ENCODE data around the gene NTF4.

NTF4 gene

DNA sequence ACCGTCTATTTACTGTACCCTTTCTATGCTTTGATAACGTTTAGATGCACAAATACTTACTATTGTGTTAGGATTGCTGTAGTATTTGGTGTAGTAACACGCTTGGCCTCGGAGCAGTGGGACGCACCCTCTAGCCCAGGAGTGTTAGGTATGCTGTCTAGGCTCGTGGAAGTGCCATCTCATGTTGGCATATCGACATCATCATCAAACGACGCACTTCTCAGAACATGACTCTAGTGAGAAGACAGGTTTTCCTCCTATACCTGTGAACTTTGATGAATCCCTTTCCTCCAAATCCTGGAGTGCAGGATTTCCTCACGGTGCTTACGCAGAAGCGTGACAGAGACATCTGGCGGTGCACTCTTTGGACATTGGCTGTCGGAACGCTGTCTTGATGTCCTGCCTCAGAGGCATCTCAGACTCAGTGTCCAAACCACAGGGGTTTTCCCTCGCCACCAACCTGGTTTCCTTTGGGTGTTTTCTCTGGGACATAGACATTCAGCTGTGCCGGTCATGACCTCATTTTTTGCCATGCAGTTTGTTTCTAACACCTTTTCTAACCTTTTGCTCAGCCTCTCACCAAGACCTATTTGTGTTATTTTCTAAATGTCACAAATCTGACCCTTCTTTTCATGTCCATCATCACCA lies 26.9 kb upstream of the NTF4 start:
- DNase-seq (ENCODE audit: low spot score), result no peak

DNA sequence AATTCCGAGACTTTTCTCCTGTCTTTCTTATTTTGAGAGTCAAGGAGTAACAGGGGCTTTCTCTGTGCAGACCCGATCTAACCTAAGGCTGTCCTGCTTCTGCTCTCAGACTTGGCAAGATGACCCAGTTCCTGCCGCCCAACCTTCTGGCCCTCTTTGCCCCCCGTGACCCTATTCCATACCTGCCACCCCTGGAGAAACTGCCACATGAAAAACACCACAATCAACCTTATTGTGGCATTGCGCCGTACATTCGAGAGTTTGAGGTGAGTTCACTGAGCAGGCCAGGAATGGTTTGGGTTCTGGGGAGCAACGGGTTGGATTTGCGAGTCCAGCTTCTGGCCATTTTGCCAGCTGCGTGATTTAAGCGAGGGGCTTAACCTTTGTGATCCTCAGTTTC lies 21.7 kb upstream of the NTF4 start:
- DNase-seq (ENCODE audit: low spot score), result no peak

DNA sequence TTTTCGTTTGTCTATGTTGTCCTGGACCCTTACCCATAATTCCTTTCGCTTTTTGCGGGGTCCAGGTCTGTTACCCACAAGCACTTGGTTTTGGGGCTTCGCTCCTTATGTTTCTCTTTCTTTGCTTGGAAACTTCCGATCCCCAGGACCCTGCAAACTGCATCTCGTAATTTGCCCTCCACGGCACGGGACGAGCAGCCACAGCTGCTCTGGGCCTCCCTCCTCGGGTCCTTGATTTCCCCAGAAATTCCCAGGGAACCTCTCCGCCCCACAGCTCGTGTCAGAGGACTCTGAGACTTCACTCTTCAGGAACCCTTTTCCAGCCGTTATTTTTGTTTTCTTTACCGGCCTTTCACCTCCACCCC lies 21.2 kb upstream of the NTF4 start:
- DNase-seq (ENCODE audit: low spot score), result no peak

DNA sequence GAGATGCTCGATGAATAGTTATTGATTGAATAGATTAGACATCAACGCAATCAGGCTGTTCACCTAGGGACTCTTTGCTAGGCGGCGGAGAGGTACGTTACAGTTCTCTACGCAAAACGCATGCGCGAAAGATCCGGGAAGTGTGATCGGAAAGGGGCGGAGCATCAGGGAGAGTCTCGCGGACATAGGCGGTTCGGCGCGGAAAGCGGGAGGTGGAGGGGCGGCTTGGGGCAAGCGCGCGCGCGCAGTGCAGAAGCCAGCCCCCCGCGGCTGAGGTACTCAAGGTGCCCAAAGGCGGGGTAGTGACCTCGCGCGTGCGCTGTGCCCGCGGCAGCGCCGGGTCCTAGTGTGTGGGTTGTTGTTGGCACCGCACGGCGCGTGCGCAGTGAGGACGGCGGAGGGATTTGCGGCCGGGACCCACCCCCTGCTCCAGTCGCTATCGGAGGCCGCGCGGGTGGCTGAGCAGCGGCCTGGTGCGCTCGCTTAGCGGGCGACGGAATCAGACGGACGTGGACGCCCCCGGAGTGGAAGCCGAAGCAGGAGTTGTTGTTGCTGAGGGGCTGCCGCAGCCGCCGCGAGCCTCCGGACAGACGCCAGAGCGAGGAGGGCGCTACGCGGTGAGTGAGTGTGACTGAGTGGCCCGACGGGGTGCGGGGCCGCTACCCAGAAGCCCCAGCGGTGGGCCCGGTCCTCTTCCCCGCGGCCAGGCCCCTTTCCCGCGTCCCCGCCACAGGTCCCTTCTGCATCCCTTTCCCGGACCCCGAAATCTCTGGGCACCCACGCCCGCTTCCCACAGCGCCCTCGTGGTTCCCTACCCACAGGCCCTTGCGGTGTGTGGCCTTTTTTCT lies 20.6 kb upstream of the NTF4 start, which contains the start of gene SNRNP70:
Gene SNRNP70, plus strand, starts transcription at position 432 of the 848 bp plus-strand sequence. CDS start 964 bp downstream, outside the sequence.
- peak; percentile 98 for DNase-seq (ENCODE audit: low spot score)

DNA sequence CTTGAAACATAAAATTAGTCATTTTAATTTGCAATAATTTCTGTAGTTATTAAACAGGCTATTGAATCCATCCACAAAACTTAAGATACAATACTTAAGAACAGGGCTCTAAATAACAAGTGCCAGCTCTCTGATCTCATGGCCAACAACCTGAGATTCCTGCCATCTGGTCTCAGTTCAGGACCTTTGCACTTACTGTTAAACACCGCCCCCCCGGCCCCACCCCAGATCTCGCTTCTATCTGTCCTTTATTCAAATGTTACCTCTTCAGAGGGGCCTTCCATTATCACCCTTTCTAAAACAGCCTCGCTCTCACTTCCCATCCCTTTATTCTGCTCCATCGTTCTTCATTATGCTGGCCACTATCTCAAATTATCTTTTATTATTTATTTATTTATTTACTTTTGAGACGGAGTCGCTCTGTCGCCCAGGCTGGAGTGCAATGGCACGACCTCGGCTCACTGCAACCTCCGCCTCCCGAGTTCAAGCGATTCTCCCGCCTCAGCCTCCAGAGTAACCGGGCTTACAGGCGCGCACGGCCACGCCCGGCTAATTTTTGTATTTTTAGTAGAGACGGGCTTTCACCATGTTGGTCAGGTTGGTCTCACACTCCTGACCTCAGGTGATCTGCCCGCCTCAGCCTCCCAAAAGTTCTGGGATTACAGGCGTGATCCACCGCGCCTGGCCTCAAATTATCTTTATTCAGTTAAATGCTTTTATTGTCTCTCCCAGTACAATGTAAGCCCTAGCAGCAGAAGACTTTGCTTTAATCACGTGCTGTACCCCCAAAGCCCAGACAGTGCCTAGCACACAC lies 19.8 kb upstream of the NTF4 start:
- no peak for DNase-seq (ENCODE audit: low spot score)

DNA sequence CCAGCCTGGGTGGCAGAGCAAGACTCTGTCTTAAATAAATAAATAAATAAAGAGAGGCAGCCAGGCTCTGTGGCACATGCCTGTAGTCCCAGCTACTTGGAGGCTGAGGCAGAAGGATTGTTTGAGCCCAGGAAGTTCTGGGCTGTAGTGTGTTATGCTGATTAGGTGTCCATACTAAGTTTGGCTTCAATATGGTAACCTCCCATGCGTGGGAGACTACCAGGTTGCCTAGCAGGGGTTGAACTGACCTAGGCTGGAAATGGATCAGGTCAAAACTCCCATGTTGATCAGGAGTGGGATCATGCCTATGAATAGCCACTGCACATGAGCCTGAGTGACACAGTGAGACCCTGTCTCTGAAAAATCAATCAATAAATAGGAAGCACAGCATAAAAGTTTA lies 16.7 kb upstream of the NTF4 start:
- no peak for DNase-seq (ENCODE audit: low spot score)

DNA sequence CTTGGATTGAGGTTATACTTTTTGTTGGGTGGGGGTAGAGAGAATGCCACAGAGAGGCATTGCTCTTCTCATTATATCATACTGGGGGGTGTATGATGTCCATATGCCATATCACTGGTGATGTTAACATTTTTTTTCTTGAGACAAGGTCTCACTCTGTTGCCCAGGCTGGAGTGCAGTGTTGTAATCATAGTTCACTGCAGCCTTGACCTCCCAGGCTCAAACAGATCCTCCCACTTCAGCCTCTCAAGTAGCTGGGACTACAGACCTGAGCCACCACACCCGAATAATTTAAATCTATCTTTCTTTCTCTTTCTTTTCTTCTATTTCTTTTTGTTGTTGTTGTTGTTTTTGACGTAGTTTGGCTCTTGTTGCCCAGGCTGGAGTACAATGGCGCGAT lies 15.8 kb upstream of the NTF4 start:
- no peak for DNase-seq (ENCODE audit: low spot score)

DNA sequence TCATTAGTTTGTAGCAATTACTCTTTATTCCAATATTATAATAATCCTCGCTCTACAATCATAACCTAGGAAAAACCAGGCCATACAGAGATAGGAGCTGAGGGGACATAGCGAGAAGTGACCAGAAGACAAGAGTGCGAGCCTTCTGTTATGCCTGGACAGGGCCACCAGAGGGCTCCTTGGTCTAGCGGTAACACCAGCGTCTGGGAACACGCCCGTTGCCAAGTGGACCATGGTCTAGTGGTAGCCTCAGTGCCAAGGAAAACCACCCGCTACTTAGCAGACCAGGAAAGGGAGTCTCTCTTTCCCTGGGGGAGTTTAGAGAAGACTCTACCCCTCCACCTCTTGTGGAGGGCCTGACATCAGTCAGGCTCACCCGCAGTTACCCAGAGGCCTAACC lies 10.3 kb upstream of the NTF4 start:
- peak; percentile 54 for DNase-seq (ENCODE audit: low spot score)

DNA sequence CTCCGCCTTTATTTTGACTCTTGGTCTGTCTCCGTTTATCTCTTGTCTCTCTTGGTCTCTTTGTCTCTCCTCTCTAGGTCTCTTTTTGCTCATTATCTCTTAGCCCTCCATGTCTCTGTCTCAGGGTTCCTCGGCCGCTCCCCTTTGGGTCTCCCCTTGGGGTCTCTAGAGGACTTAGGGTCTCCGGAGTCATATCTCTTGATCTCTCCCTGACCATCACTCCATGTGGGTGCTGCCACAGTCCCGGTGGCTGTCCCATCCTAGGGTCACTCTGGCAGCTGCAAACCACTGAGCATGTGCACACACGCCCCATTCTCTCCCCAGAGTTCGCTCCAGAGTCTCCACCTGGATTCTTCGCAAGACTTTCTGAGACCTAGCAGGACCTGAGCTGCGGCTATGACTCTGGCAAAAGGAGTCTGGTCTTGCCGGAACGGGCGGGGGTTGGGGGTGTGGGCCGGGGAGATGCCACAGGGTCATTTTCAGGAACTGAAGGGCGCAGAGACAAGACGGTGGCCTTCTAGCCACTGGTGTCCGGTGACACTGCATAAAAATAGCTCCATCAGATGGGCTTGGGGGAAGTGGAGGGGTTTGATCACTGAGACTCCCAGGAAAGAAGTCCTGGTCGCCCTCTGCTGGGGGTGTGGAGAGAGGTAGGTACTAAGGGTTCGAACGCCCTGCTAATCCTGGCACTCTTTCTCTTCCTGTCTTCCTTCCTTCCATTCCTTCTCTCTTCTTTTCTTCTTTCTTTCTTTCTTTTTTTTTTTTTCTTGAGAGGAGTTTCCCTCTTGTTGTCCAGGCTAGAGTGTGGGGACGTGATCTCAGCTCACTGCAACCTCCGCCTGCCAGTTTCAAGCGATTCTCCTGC lies 9.1 kb upstream of the NTF4 start:
- no peak for DNase-seq (ENCODE audit: low spot score)

DNA sequence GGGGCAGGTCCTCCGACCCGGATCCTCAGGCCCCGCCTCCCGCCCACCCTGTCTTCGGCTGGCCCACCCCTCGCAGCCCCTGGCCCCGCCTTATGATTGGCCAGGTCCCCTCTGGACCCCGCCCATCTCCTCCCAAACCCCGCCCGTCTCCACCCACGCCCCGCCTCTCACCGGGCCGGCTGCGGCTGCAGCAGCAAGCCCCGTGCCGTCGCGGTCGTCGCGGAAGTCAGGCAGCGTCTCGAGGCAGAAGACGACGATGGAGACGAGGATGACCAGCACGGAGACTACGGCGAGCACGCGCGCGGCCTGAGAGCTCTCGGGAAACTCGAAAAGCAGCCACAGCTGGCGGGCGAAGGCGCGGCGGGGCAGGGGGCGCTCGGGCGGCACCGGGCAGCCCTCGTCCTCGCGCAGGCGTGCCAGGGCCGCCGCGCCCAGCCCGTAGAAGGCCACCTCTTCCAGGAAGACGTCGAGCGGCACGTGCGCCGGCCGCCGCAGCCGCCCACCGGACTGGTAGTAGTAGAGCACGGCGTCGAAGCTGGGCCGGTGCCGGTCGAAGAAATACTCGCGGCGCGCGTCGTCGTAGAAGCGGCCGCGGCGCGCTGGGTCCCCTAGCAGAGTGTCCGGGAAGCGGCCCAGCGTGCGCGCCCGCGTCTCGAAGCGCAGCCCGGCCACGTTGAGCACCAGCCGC lies 7.4 kb upstream of the NTF4 start:
- no peak for DNase-seq (ENCODE audit: low spot score)

DNA sequence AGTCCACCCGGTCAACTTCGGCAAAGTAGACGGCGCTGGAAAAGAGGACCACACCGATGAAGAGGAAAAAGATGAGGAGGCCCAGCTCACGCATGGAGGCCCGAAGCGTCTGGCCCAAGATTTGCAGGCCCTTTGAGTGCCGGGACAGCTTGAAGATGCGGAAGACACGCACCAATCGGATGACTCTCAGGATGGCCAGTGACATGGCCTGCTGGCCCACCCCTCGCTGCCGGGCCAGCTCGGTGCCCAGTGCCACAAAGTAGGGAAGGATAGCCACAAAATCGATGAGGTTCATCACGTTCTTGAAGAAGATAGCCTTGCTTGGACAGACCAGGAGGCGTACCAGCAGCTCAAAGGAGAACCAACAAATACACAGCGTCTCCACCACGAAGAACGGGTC lies 5.8 kb upstream of the NTF4 start:
- DNase-seq (ENCODE audit: low spot score), result no peak

DNA sequence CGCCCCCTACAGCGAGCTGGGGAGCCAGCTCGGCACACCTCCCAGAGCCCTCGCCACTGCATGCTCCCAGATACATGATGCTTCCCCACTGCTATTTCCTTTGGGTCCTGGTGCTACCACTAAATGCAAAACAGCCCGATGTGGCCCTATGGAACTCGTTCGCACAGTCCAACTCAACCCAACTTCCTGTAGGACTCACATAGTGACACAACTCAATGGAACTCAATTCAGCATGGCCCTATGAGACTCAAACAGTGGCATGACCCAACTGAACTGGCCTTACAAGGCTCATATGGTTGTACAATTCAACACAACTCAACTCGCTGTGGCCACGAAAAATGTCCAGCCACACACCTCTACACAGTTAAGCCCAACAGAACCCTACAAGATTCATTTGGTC lies 4.4 kb upstream of the NTF4 start:
- DNase-seq (ENCODE audit: low spot score), result no peak

DNA sequence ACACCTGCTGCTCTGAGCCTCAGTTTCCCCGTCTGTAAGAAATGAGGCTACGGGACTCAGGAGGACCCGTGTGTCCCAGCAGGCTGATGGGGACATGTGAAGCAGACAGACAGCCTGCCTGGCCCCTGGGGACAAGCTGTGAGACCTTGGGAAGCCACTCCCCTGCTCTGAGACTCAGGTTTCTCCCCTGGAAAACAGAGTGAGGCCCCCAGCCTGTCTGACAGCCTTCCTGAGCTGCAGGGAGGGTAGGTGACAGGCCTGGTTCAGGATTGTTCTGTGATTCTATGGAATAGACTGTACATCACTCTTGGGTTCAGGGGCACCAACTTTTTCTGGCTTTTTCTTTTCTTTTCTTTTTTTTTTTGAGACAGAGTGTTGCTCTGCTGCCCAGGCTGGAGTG lies 2.9 kb upstream of the NTF4 start:
- no peak for DNase-seq (ENCODE audit: low spot score)

DNA sequence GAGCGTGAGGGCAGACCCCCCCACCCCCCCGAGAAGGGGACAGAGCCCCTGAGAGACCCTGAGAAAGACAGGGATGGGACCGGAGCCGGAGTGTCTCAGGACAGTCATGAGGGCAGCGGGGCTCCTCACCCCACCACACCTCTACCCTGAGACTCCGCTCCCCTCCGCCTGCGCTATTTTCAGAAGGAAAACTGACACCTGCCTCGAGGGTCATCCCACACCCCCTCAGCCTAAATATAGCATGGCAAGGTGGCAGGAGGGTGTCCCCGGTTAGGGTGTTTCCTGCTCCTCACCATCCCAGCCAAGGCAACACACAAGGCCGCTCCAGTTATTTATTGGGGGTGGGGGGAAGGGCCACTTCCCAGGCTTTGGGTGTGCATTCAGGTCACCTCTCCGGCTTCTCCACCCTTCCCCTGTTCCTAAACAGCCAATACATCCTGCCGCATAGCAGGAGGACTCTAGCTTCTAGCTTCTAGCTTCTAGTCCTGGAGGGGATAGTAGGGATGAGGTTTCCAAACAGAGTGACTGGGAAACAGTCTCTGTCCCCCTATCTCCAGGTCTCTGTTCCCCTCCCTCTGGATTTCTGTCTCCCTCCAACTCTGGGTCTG lies 1.4 kb upstream of the NTF4 start:
- no peak for DNase-seq (ENCODE audit: low spot score)

DNA sequence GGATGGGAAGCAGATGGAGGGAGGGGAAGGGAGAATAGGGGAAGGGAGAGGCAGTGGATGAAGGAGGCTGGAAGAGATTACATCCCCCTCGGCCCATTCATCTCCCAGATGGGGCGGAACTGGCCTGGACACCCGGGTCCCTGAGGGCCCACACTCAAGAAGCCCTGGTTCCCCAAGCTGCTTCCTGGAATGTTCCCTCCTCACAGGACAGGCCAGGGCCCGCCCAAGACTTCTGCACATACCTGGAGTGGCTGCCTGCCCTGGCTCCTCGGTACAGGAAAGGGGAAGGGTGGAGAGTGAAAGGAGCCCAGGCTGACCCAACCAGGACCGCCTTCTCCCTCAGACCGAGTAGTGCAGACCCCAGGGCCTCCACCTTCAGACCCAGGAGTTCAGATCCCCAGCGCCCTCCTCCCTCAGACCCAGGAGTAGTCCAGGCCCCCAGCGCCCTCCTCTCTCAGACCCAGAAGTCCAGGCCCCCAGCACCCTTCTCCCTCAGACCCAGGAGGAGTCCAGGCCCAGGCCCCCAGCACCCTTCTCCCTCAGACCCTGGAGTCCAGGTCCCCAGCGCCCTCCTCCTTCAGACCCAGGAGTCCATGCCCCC lies 489 bp downstream of the NTF4 start:
- no peak for DNase-seq (ENCODE audit: low spot score)

DNA sequence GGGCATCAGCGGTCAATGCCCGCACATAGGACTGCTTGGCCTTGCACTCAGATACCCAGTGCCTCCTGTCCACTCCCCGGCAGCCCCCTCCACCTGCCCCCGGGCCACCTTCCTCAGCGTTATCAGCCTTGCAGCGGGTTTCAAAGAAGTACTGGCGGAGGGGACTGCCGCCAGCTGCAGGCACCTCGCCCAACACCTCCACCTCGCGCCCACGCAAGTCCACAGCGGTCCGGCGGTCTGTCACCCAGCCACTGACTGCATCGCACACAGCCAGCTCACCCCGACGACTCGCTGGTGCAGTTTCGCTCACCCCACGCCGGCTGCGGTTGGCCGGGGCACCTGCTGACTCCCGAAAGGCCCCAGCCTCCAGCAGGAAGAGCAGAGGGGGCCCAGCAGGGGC lies 3.2 kb downstream of the NTF4 start:
- DNase-seq (ENCODE audit: low spot score), result no peak

DNA sequence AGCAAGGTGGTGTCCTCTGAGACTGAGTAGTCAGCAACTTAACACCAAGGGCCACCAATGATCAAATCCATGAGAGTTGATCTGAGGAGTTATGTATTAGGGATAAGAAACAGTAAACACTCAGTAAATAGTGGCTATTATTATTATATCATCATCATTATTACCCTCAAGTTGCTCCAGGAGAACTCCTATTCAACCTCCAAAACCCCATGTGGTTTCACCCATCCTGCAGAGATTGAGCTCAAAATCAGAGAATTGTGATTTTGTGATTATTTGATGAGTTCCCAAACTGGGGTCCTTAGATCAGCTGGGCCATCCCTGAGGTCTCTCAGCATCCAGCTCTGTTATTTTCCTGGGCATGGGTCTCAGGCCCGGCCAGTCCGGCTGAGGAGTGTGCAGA lies 3.6 kb downstream of the NTF4 start:
- DNase-seq (ENCODE audit: low spot score), result no peak

DNA sequence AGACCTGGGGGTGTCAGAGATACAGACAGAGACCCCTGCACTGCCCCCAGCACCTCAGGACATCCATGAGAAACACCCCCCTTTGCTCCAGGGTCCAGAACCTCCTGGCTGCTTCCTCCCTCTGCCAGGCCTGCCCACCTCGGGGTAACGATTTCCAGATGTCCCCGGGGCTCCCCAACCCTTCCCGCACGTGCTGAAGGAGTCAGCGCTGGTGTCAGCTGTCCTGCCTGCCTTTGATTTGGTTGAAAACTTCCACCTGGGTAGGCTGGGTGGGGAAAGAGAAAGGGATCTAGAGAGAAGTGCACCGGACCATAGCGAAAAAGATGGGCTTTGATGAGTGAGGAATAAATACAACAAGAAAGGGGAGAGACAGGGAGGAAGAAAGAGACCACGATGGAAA lies 5.6 kb downstream of the NTF4 start:
- DNase-seq (ENCODE audit: low spot score), result no peak

DNA sequence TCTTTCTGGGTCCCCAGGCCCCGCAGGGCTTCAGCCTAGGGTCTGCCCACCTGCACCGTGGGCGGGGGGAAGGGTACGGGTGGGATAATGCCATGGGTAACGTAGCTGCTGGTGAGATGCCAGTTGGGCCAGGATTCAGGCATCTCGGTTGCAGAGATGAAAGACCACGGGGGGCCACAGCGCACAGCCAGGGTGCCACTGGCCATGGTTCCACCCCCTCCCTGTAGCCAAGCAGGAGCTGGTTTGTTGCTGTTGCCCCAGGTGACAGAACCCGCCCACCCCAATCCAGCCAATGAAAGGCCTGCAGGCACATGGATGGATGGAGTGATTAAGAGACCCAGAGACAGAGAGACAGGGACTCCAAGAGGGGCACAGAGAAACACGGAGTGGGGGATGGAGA lies 6.1 kb downstream of the NTF4 start:
- no peak for DNase-seq (ENCODE audit: low spot score)

DNA sequence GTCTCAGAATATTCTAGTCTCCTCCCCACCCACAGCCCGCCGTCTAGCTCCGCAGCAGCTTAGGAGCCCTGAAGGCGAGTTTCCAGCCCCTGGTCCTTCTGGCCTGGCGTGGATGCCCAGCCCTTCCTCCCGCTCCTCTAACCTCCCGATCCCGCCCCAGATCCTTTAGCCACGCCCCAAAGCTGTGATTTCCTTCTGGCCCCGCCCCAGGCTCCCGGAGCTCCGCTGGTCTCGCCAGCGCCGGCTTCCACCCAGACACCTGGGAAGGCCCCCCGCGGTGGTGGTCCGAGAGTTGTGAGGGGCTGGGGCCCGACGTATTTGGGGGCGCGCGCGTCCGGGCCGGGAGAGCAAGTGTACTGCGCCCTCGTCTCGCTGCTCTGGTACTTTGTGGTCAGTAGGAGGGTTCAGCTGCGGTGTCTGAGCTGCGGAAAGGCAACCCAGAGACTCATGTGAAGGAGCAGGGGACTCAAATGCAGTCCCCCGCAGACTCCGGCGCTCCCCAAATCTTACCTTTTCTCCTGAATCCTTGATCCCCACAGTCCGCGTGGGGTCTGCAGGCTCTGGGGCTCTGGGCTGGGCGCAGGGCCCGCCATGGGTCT lies 6.9 kb downstream of the NTF4 start, which contains the start of gene CGB7:
Gene CGB7, minus strand, starts transcription at position 114 of the 599 bp plus-strand sequence. CDS start 2,374 bp downstream, outside the sequence.
- peak; percentile 6 for DNase-seq (ENCODE audit: low spot score)
